Thoracic aorta (tissue), 2 donors: ENCODE measurements around the gene RRAS. TPM values are rescaled to one million over a fixed set of nuclear protein-coding genes. Genes with fewer than 3 reads are reported as not detected.
"Not testable (repeated sequence)": the region's sequence is repeated elsewhere in the genome, so short reads cannot be mapped to it uniquely, and the experiment has no call there.

Experiments
- ATAC-seq: fragments of 150-250 bp; one replicate; pipeline ENCODE4 v1.8.0; 2017; ENCODE audit warnings: low read depth; ENCODE audit not compliant: insufficient number of reproducible peaks, low FRiP score
- DNase-seq: peaks from one replicate; pipeline ENCODE4 v3.0.0-alpha.2; 2020; ENCODE audit warnings: low spot score
- H3K27ac ChIP-seq, 2 donors: fragments of 200-600 bp; sonication (generic); 1 replicate in 1 of 2; 2 replicates in 1 of 2; pipeline ENCODE4 v1.5.1; 2016; ENCODE audit warnings: mild to moderate bottlenecking in 2 of 2, moderate library complexity in 2 of 2
- H3K27me3 ChIP-seq: fragments of 200-600 bp; sonication (generic); replicated peaks from 2 replicates; pipeline ENCODE4 v1.6.0; 2016; ENCODE audit warnings: mild to moderate bottlenecking; ENCODE audit not compliant: insufficient read depth
- H3K36me3 ChIP-seq: fragments of 200-600 bp; sonication (generic); one replicate; pipeline ENCODE4 v1.5.1; 2016
- H3K4me1 ChIP-seq, 2 donors: fragments of 200-600 bp; sonication (generic); 1 replicate in 1 of 2; 2 replicates in 1 of 2; pipeline versions ENCODE4 v1.5.1 to v1.6.0; 2016; ENCODE audit warnings: low read depth in 2 of 2, mild to moderate bottlenecking in 1 of 2; ENCODE audit not compliant: control insufficient read depth in 1 of 2
- H3K4me3 ChIP-seq: fragments of 200-600 bp; sonication (generic); 2 replicates; pipeline ENCODE4 v1.5.1; 2016; ENCODE audit warnings: mild to moderate bottlenecking
- H3K9me3 ChIP-seq: fragments of 200-600 bp; sonication (generic); 2 replicates; pipeline ENCODE4 v1.5.1; 2016
- CTCF ChIP-seq: fragments of 200-600 bp; sonication (generic); IDR thresholded peaks from one replicate; pipeline ENCODE4 v1.5.1; 2019; ENCODE audit warnings: antibody characterized with exemption
- total RNA-seq, 2 donors: library from RNA; depleted of rRNA; stranded (reverse); fragments of >200 nt; gene quantifications; one replicate each; pipeline versions ENCODE4 v1.1.0 to v1.2.3, GENCODE V29; 2016

The RRAS gene
- total RNA-seq, 2 donors from 2014 or later, result 82.2 to 188 TPM

GRCh38 chr19:49631610-49632192 is 8.2 kb downstream of the RRAS start:
- no peaks in the 10 kb centered on the region for H3K27me3 ChIP-seq
- DNase-seq (no peak), ATAC-seq (no peak)
- H3K4me3 ChIP-seq, result no peak overlapping the region
- H3K4me1 ChIP-seq, result peaks cover 4 to 24% of the 10 kb centered on the region in 2 donors
- peaks cover 16% of the 10 kb centered on the region for H3K36me3 ChIP-seq
- H3K27ac ChIP-seq, result no peak overlapping the region
- H3K9me3 ChIP-seq, result no peaks in the 10 kb centered on the region
- TF ChIP-seq CTCF, result no peak

DNA sequence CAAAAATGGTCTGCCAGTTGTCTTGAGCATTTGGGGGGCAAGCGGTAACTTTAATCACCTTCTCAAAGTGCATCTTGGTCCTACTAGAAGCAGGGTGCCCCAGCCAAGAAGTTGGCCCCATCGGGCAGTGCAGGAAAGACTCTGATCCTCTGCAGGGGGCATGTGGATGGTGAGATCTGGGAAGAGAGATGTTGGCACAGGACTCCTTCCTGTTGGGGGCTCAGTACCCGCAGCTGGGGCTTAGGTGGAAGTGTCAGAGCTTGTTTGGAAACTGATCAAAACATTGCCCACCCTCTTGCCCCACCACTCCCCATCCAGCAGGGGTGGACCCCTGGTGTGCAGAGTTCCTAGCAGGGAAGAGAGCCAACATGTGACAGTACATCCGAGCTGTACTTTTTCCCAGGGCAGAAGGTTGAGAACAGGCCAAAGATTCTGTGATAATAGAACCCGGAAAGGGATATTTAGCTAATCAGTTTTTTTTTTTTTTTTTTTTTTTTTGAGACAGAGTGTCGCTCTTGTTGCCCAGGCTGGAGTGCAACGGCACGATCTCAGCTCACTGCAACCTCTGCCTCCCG is 8.8 kb downstream of the RRAS start:
- H3K36me3 ChIP-seq, result peaks cover 22% of the 10 kb centered on the region
- peak overlapping the region in 1 of 2 donors; percentile 0 for H3K27ac ChIP-seq
- TF ChIP-seq CTCF, result no peak
- H3K9me3 ChIP-seq, result no peaks in the 10 kb centered on the region
- H3K4me3 ChIP-seq, result no peak overlapping the region
- ATAC-seq, result no peak
- no peaks in the 10 kb centered on the region for H3K27me3 ChIP-seq
- DNase-seq, result no peak
- peaks cover 4 to 24% of the 10 kb centered on the region in 2 donors for H3K4me1 ChIP-seq

GRCh38 chr19:49629659-49630058 is 10.3 kb downstream of the RRAS start:
- peak overlapping the region; percentile 4 to 20 for H3K27ac ChIP-seq
- peaks cover 18% of the 10 kb centered on the region for H3K36me3 ChIP-seq
- H3K27me3 ChIP-seq, result no peaks in the 10 kb centered on the region
- ATAC-seq, result no peak
- H3K9me3 ChIP-seq, result no peaks in the 10 kb centered on the region
- H3K4me3 ChIP-seq, result no peak overlapping the region
- no peak for DNase-seq
- no peak for TF ChIP-seq CTCF
- peaks cover 4 to 24% of the 10 kb centered on the region in 2 donors for H3K4me1 ChIP-seq

DNA sequence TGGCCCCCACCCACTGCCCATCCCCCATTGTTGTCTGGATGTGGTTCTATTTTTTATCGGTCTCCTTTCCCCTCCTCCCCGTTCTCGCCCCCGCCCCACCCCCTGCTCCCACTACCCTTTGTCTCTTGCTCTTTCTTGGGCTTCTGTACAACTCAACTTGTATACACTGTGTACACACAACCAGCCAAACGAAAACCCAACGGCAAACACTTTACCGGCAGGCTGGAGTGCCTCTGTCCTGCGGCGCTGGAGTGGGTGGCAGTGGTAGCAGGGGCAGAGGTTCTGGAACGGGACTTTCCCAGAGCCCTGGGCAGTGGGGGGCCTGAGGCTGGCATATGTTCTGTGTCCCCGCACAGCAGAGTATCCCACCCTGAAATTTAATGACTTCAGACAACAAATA is 13.7 kb downstream of the RRAS start:
- Histone ChIP-seq H3K9me3 (no peaks in the 10 kb centered on the region), H3K27ac (no peak overlapping the region), H3K4me1 (peaks cover 4 to 18% of the 10 kb centered on the region in 2 donors), H3K36me3 (peaks cover 27% of the 10 kb centered on the region), H3K27me3 (no peaks in the 10 kb centered on the region), H3K4me3 (no peak overlapping the region)
- TF ChIP-seq CTCF, result no peak
- DNase-seq, result no peak
- ATAC-seq, result no peak

- no peak overlapping the region for H3K4me3 ChIP-seq
- no peak overlapping the region for H3K27ac ChIP-seq
- H3K36me3 ChIP-seq, result peaks cover 30% of the 10 kb centered on the region
- no peaks in the 10 kb centered on the region for H3K27me3 ChIP-seq
- DNase-seq (no peak), ATAC-seq (no peak)
- no peak for TF ChIP-seq CTCF
- peaks cover 0 to 8% of the 10 kb centered on the region in 2 donors for H3K4me1 ChIP-seq
- no peaks in the 10 kb centered on the region for H3K9me3 ChIP-seq
Measured at GRCh38 chr19:49624967-49625910, 14.7 kb downstream of the RRAS start.

GRCh38 chr19:49617860-49618259 is 22.1 kb downstream of the RRAS start:
- H3K27ac ChIP-seq, ATAC-seq, DNase-seq, H3K4me1 ChIP-seq, H3K27me3 ChIP-seq, H3K9me3 ChIP-seq, H3K4me3 ChIP-seq: not testable (repeated sequence)
- H3K36me3 ChIP-seq, result peaks cover 51% of the 10 kb centered on the region
